H1 (cell line): Measurements from ENCODE around the gene OR6N2. TPM values are rescaled to one million over a fixed set of nuclear protein-coding genes. Genes with fewer than 3 reads are reported as not detected.

Experiments
- MAFK ChIP-seq: IDR thresholded peaks from 2 replicates; pipeline ENCODE4 v1.6.1; 2012; ENCODE audit warnings: low read depth, mild to moderate bottlenecking, improper control_type of control experiment, low read length
- NRF1 ChIP-seq: IDR thresholded peaks from 2 replicates; pipeline ENCODE4 v1.6.1; 2011; ENCODE audit warnings: mild to moderate bottlenecking, low read depth, low read length, improper control_type of control experiment
- POLR2AphosphoS5 ChIP-seq: IDR thresholded peaks from 2 replicates; pipeline ENCODE4 v1.6.1; 2011; ENCODE audit warnings: low read depth, low read length
- SIN3A ChIP-seq, 2 experiments: IDR thresholded peaks in 1 of 2; conservative IDR thresholded peaks in 1 of 2; 2 replicates each; pipeline ENCODE4 v1.6.1; 2011 to 2012; ENCODE audit warnings: low read length in 2 of 2, improper control_type of control experiment in 1 of 2, low read depth in 1 of 2, mild to moderate bottlenecking in 1 of 2
- SIX5 ChIP-seq: IDR thresholded peaks from 2 replicates; pipeline ENCODE4 v1.6.1; 2011; ENCODE audit warnings: mild to moderate bottlenecking, low read depth, low read length
- TCF12 ChIP-seq: IDR thresholded peaks from 2 replicates; pipeline ENCODE4 v1.6.1; 2011; ENCODE audit warnings: low read depth, mild to moderate bottlenecking, low read length
- polyA plus RNA-seq, 7 experiments: library from polyadenylated mRNA; depleted of rRNA in 3 of 7; stranded (reverse) in 5 of 7; unstranded in 2 of 7; fragments of >200 nt in 5 of 7; fragments of 200-250 nt in 2 of 7; gene quantifications; 1 replicate in 5 of 7; 2 replicates in 1 of 7; 4 replicates in 1 of 7; pipeline versions ENCODE4 v1.2.1 to v1.2.3, GENCODE V29; 2011 to 2013; ENCODE audit warnings: missing spikeins in 2 of 7, mixed read lengths in 2 of 7
- total RNA-seq: library from RNA; stranded (reverse); fragmentation: NEBNext Ultra II Directional; extraction: Animal tissue kit (Norgen Biotek cat#: 25700); gene quantifications from 2 replicates; pipeline ENCODE4 v1.2.1, GENCODE V29; 2021
- TF ChIP-seq, protein P1 (sequence below): IDR thresholded peaks from 2 replicates; pipeline ENCODE4 v1.6.1; 2012; ENCODE audit warnings: low read length, inconsistent platforms

OR6N2 gene
- total and polyA plus RNA-seq, 2 of the 8 experiments (the other 6 are each of a cell fraction or from before 2014, with no cell fraction given): not detected

- TF ChIP-seq TCF12 (no peak), NRF1 (no peak), SIX5 (no peak), SIN3A (conservative IDR thresholded peaks at IDR 0.05 in 1 of 2, IDR thresholded peaks at IDR 0.05 in 1 of 2; ENCODE audit: low read depth in 1 of 2, low read length in 2 of 2) (no peak), POLR2AphosphoS5 (no peak), MAFK (no peak)
- TF ChIP-seq, protein P1, sequence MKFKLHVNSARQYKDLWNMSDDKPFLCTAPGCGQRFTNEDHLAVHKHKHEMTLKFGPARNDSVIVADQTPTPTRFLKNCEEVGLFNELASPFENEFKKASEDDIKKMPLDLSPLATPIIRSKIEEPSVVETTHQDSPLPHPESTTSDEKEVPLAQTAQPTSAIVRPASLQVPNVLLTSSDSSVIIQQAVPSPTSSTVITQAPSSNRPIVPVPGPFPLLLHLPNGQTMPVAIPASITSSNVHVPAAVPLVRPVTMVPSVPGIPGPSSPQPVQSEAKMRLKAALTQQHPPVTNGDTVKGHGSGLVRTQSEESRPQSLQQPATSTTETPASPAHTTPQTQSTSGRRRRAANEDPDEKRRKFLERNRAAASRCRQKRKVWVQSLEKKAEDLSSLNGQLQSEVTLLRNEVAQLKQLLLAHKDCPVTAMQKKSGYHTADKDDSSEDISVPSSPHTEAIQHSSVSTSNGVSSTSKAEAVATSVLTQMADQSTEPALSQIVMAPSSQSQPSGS: no peak
Observed at GRCh38 chr1:158728510-158729225, 52.3 kb downstream of the OR6N2 start (continued).
